SU-DHL-6 (cell line): ENCODE results near the gene CALHM5.
A peak's percentile ranks its signal among the peaks of the same experiment; 100 is the strongest.

Experiments
- H2AFZ ChIP-seq: fragments of 200-600 bp; sonication (generic); 2 replicates; pipeline ENCODE4 v1.6.1; 2014; ENCODE audit warnings: low read depth, mild to moderate bottlenecking, moderate library complexity, mixed read lengths, antibody characterized with exemption, low read length; ENCODE audit not compliant: severe bottlenecking
- H3F3A ChIP-seq: fragments of 200-600 bp; shearing (Covaris generic); 2 replicates; pipeline ENCODE4 v1.6.0; 2016; ENCODE audit warnings: antibody characterized with exemption, mild to moderate bottlenecking; ENCODE audit not compliant: insufficient read depth
- H3K27ac ChIP-seq: fragments of 200-600 bp; sonication (generic); 2 replicates; pipeline ENCODE4 v1.5.1; 2016; ENCODE audit warnings: low read depth, mild to moderate bottlenecking, low read length, moderate library complexity, mixed read lengths
- H3K27me3 ChIP-seq: fragments of 200-600 bp; sonication (generic), shearing (Covaris generic); 2 replicates; pipeline ENCODE4 v1.6.0; 2014; ENCODE audit warnings: mild to moderate bottlenecking, low read length
- H3K36me3 ChIP-seq: fragments of 200-600 bp; sonication (generic); 2 replicates; pipeline ENCODE4 v1.6.1; 2014; ENCODE audit warnings: mild to moderate bottlenecking, low read length, mixed read lengths
- H3K4me2 ChIP-seq: fragments of 300-600, 200-600 bp; shearing (Covaris generic), sonication (generic); 2 replicates; pipeline ENCODE4 v1.6.0; 2014; ENCODE audit warnings: low read length, low read depth, mild to moderate bottlenecking; ENCODE audit not compliant: poor library complexity, severe bottlenecking
- H3K4me3 ChIP-seq: fragments of 200-600 bp; sonication (generic); 2 replicates; pipeline ENCODE4 v1.5.1; 2014; ENCODE audit warnings: antibody characterized with exemption, low read length, mild to moderate bottlenecking, mixed read lengths; ENCODE audit not compliant: insufficient read depth, poor library complexity, severe bottlenecking
- H3K79me2 ChIP-seq: fragments of 200-600 bp; sonication (generic); 2 replicates; pipeline ENCODE4 v1.6.1; 2014; ENCODE audit warnings: mild to moderate bottlenecking, low read length, moderate library complexity; ENCODE audit not compliant: insufficient read depth
- H3K9ac ChIP-seq: fragments of 200-600 bp; sonication (generic); 2 replicates; pipeline ENCODE4 v1.7.0; 2014; ENCODE audit warnings: mild to moderate bottlenecking, low read length
- H3K9me2 ChIP-seq: fragments of 200-600 bp; sonication (generic); replicated peaks from 2 replicates; pipeline ENCODE4 v1.6.1; 2014; ENCODE audit warnings: low read length; ENCODE audit not compliant: insufficient read depth
- H3K9me3 ChIP-seq: fragments of 200-600 bp; sonication (generic); 2 replicates; pipeline ENCODE4 v1.6.1; 2014; ENCODE audit warnings: low read length, mixed read lengths; ENCODE audit not compliant: insufficient read depth
- H4K20me1 ChIP-seq: fragments of 200-600 bp; sonication (generic); 2 replicates; pipeline ENCODE4 v1.6.1; 2014; ENCODE audit warnings: low read depth, mild to moderate bottlenecking, antibody characterized with exemption, low read length, moderate library complexity, mixed read lengths
- CTCF ChIP-seq: fragments of 200-600 bp; sonication (generic); IDR thresholded peaks from one replicate; pipeline ENCODE4 v1.5.1; 2017; ENCODE audit warnings: antibody characterized with exemption, mild to moderate bottlenecking, low read length, moderate library complexity; ENCODE audit not compliant: insufficient read depth, poor library complexity, severe bottlenecking
- EZH2phosphoT487 ChIP-seq: fragments of 200-600 bp; sonication (generic), shearing (Covaris generic); conservative IDR thresholded peaks from 2 replicates; pipeline ENCODE4 v1.6.1; 2018; ENCODE audit warnings: mild to moderate bottlenecking, antibody characterized with exemption, low read length, moderate library complexity, mixed read lengths

CALHM5 gene

GRCh38 chr6:116568111-116568510, 56.7 kb downstream of the CALHM5 start:
- H3K9me3 ChIP-seq, result no peaks in the 10 kb centered on the region
- H3K27me3 ChIP-seq, result no peaks in the 10 kb centered on the region
- H3K4me2 ChIP-seq, result no peak overlapping the region
- H4K20me1 ChIP-seq, result no peaks in the 10 kb centered on the region
- no peak overlapping the region for H3K4me3 ChIP-seq
- no peak overlapping the region for H2AFZ ChIP-seq
- peaks cover 17% of the 10 kb centered on the region for H3K79me2 ChIP-seq
- no peak for TF ChIP-seq EZH2phosphoT487
- TF ChIP-seq CTCF, result no peak
- H3K9ac ChIP-seq, result no peak overlapping the region
- H3K36me3 ChIP-seq, result no peaks in the 10 kb centered on the region
- peaks cover 4% of the 10 kb centered on the region; the same call in 1 of the 2 replicates for H3F3A ChIP-seq
- no peak overlapping the region for H3K27ac ChIP-seq
- no peaks in the 10 kb centered on the region for H3K9me2 ChIP-seq

- H3K4me3 ChIP-seq, result no peak overlapping the region
- no peaks in the 10 kb centered on the region for H3K36me3 ChIP-seq
- peaks cover 27% of the 10 kb centered on the region for H3K79me2 ChIP-seq
- TF ChIP-seq CTCF, result no peak
- TF ChIP-seq EZH2phosphoT487, result no peak
- no peaks in the 10 kb centered on the region for H3K9me3 ChIP-seq
- no peaks in the 10 kb centered on the region for H4K20me1 ChIP-seq
- peak overlapping the region; percentile 72 for H3K4me2 ChIP-seq
- H2AFZ ChIP-seq, result no peak overlapping the region
- no peaks in the 10 kb centered on the region for H3K9me2 ChIP-seq
- H3K27ac ChIP-seq, result no peak overlapping the region
- no peak overlapping the region for H3K9ac ChIP-seq
- H3K27me3 ChIP-seq, result no peaks in the 10 kb centered on the region
- peaks cover 4% of the 10 kb centered on the region; the same call in 1 of the 2 replicates for H3F3A ChIP-seq
Measured at GRCh38 chr6:116568821-116569755, 57.6 kb downstream of the CALHM5 start.

- Histone ChIP-seq H3K79me2 (peaks cover 40% of the 10 kb centered on the region), H3K4me2 (peak within 1 kb of the TSS; percentile 87), H3K4me3 (peak within 1 kb of the TSS; percentile 82), H4K20me1 (no peaks in the 10 kb centered on the region), H3K9ac (peak within 1 kb of the TSS; percentile 75), H3K9me3 (no peaks in the 10 kb centered on the region), H3K9me2 (no peaks in the 10 kb centered on the region), H3K36me3 (no peaks in the 10 kb centered on the region; the same call in 1 of the 2 replicates), H3K27ac (peak within 1 kb of the TSS; percentile 78), H2AFZ (peak within 1 kb of the TSS; percentile 67), H3F3A (peaks cover 4% of the 10 kb centered on the region; the same call in 1 of the 2 replicates), H3K27me3 (no peaks in the 10 kb centered on the region)
- TF ChIP-seq EZH2phosphoT487 (no peak), CTCF (no peak)
Measured at GRCh38 chr6:116570856-116571682, 59.6 kb downstream of the CALHM5 start, which contains the start of gene RWDD1. RWDD1 (plus strand) TSS chr6:116571504; CDS start chr6:116571583, 79 bp downstream.
